ENCODE measurements around the gene TLR9.
A peak's percentile ranks its signal among the peaks of the same experiment; 100 is the strongest.

The TLR9 gene

GRCh38 chr3:52232279-52233107, 7.0 kb upstream of the TLR9 start:
- Mint-ChIP-seq H3K9me3 (no peaks in the 10 kb centered on the region), H3K36me3 (ENCODE audit: low read depth) (peaks cover 44% of the 10 kb centered on the region), H3K4me3 (no peak overlapping the region), H3K4me1 (ENCODE audit: low read depth) (peaks cover 15% of the 10 kb centered on the region), H3K27ac (peak overlapping the region; percentile 60), H3K27me3 (ENCODE audit: low read depth) (no peaks in the 10 kb centered on the region)
- DNase-seq (ENCODE audit: low spot score) = peak; percentile 29

GRCh38 chr3:52231502-52232278, 6.2 kb upstream of the TLR9 start:
- Mint-ChIP-seq H3K27me3 (ENCODE audit: low read depth) (no peaks in the 10 kb centered on the region), H3K4me1 (ENCODE audit: low read depth) (peaks cover 13% of the 10 kb centered on the region), H3K9me3 (no peaks in the 10 kb centered on the region), H3K27ac (peak overlapping the region; percentile 60), H3K4me3 (peak overlapping the region; percentile 42), H3K36me3 (ENCODE audit: low read depth) (peaks cover 44% of the 10 kb centered on the region)
- DNase-seq (ENCODE audit: low spot score) = peak; percentile 71

DNA sequence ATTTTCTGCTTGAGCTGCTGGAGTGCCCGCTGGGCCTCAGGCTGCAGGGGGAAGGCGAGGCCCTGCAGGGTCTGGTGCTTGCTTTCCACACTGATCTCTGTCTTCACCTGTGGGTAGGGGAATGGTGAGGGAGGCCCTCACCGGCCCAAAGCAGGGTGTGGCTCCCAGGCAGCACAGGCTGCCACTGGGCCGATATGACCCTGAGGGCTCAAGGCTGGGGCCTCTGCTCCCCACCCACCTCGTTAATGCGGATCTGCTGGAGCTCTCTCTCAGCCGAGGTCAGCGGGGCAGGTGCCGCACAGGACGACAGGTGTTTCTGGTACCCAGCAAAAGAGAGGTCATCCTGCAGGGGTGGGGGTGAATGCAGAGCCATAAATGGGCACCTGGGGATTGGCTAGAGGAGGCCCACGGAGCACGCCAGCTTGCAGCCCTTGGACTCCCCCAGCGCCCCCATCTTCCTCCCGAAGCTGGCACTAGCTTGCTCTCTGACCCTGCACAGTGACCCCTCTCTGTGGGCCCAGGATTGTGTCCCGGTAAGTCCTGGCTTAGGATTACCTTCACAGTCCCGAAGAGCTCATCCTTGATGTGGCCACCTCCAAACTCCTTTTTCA, 5.5 kb upstream of the TLR9 start:
- Mint-ChIP-seq H3K4me3 (no peak overlapping the region), H3K36me3 (ENCODE audit: low read depth) (peaks cover 41% of the 10 kb centered on the region), H3K4me1 (ENCODE audit: low read depth) (peaks cover 17% of the 10 kb centered on the region), H3K27me3 (ENCODE audit: low read depth) (no peaks in the 10 kb centered on the region), H3K27ac (no peak overlapping the region), H3K9me3 (no peaks in the 10 kb centered on the region)
- no peak for DNase-seq (ENCODE audit: low spot score)

DNA sequence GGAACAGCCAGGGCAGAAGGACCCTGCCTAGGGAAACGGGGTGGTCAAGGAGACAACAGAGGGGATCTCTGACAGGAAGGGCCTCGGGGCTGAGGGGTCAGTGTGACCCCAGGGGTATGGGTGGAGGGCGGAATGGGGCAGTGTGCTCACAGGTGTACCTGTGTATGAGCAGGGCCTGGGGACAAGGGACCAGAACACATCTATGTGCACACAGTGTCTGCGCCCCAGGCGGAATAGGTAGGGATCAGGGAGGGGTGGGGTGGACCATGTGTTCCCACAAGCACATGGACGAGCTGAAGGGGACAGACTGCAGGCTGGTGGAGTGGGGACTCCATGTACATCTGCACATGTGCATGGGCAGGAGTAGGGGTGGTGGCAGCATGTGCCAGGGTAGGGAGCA, 5.0 kb upstream of the TLR9 start:
- Mint-ChIP-seq H3K9me3 (no peaks in the 10 kb centered on the region), H3K36me3 (ENCODE audit: low read depth) (peaks cover 39% of the 10 kb centered on the region), H3K27me3 (ENCODE audit: low read depth) (no peaks in the 10 kb centered on the region), H3K4me1 (ENCODE audit: low read depth) (peaks cover 20% of the 10 kb centered on the region), H3K27ac (no peak overlapping the region), H3K4me3 (no peak overlapping the region)
- DNase-seq (ENCODE audit: low spot score) = no peak

DNA sequence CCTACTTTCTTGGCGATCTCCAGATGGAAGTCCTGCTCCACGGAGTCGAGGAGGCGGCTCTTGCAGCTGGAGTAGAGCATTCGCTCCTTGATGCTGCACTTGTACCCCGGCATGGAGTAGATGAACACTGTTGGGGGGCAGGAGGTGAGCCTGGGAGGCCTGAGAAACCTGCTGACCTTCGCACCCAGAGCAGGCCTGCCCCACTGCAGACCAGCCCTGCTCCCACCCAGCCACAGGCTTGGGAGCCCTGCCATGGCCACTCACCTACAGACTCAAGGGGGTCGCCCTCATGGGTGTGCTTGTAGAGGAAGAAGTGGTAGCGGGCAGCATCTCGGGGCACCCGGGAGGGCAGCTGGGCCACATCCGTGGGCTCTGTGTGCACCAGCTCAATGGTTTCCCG, 4.2 kb upstream of the TLR9 start:
- no peak for DNase-seq (ENCODE audit: low spot score)
- H3K9me3 Mint-ChIP-seq = no peaks in the 10 kb centered on the region
- H3K4me3 Mint-ChIP-seq = no peak overlapping the region
- no peak overlapping the region for H3K27ac Mint-ChIP-seq
- peaks cover 20% of the 10 kb centered on the region for H3K4me1 Mint-ChIP-seq (ENCODE audit: low read depth)
- H3K36me3 Mint-ChIP-seq (ENCODE audit: low read depth) = peaks cover 38% of the 10 kb centered on the region
- no peaks in the 10 kb centered on the region for H3K27me3 Mint-ChIP-seq (ENCODE audit: low read depth)

- Mint-ChIP-seq H3K36me3 (ENCODE audit: low read depth) (peaks cover 34% of the 10 kb centered on the region), H3K9me3 (no peaks in the 10 kb centered on the region), H3K4me3 (no peak overlapping the region), H3K27me3 (ENCODE audit: low read depth) (no peaks in the 10 kb centered on the region), H3K27ac (no peak overlapping the region), H3K4me1 (ENCODE audit: low read depth) (peaks cover 22% of the 10 kb centered on the region)
- no peak for DNase-seq (ENCODE audit: low spot score)
These were observed 3.4 kb upstream of the TLR9 start for GRCh38 chr3:52228751-52229291.

DNA sequence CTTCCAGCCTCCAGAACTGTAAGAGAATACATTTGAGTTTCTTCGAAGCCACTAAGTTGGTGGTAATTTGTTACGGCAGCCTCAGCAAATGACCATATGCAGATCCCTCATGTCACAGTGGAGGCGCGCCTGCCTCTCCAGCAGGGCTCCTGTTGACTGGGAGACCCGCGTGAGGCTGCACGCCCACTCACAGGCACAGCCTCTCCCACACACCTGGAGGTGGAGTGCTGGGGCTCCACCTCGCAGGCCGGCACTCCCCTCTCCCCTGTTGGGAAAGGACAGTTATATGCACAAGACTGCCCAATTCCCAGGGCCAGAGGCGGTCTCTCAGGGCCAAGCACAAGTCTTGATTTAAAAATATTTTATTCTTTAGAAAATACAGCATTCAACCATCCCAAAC, 2.8 kb upstream of the TLR9 start:
- Mint-ChIP-seq H3K4me3 (no peak overlapping the region), H3K27ac (no peak overlapping the region), H3K36me3 (ENCODE audit: low read depth) (peaks cover 37% of the 10 kb centered on the region), H3K9me3 (no peaks in the 10 kb centered on the region), H3K4me1 (ENCODE audit: low read depth) (peaks cover 27% of the 10 kb centered on the region), H3K27me3 (ENCODE audit: low read depth) (no peaks in the 10 kb centered on the region)
- no peak for DNase-seq (ENCODE audit: low spot score)

DNA sequence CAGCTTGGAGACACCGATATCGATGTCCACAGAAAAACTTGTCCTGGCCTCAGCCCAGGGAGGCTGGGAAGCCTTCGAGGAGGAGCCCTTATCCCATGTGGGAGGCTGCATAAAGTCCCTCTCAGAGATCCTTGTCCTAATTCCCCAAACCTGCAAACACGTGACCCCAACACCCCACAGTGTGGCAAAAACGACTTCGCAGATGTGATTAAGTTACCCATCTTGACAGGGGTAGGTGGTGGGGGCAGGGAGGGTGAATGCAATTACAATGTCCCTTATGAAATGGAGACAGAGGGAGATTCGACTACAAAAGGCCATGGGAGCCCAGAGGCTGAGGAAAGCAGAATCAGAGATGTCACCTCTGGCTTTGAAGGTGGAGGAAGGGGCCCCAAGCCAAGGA, 2.3 kb upstream of the TLR9 start:
- Mint-ChIP-seq H3K4me3 (no peak overlapping the region), H3K4me1 (ENCODE audit: low read depth) (peaks cover 28% of the 10 kb centered on the region), H3K27me3 (ENCODE audit: low read depth) (no peaks in the 10 kb centered on the region), H3K27ac (peak overlapping the region; percentile 36), H3K9me3 (no peaks in the 10 kb centered on the region), H3K36me3 (ENCODE audit: low read depth) (peaks cover 37% of the 10 kb centered on the region)
- no peak for DNase-seq (ENCODE audit: low spot score)

DNA sequence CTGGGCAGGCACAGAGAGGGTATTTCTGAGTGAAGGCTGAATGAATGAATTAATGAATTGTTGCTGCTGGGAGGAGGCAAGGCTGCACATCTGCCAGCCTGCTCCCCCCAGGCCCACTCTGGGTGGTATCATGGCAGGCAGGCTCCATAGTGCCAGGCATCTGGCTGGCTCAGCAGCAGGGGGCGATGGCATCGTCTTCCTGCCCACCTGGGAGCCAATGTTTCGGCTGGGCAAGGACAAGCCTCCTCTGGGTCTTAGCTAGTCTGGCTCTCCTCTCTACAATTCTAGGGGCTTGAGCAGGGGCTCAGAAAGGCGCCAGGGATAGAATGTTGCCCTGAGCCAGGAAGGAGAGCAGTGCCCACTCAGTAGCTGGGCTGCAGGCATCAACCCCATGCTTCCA, 1.7 kb upstream of the TLR9 start:
- H3K4me3 Mint-ChIP-seq = no peak overlapping the region
- H3K27ac Mint-ChIP-seq = no peak overlapping the region
- peaks cover 33% of the 10 kb centered on the region for H3K4me1 Mint-ChIP-seq (ENCODE audit: low read depth)
- peaks cover 35% of the 10 kb centered on the region for H3K36me3 Mint-ChIP-seq (ENCODE audit: low read depth)
- H3K9me3 Mint-ChIP-seq = no peaks in the 10 kb centered on the region
- DNase-seq (ENCODE audit: low spot score) = no peak
- H3K27me3 Mint-ChIP-seq (ENCODE audit: low read depth) = no peaks in the 10 kb centered on the region

DNA sequence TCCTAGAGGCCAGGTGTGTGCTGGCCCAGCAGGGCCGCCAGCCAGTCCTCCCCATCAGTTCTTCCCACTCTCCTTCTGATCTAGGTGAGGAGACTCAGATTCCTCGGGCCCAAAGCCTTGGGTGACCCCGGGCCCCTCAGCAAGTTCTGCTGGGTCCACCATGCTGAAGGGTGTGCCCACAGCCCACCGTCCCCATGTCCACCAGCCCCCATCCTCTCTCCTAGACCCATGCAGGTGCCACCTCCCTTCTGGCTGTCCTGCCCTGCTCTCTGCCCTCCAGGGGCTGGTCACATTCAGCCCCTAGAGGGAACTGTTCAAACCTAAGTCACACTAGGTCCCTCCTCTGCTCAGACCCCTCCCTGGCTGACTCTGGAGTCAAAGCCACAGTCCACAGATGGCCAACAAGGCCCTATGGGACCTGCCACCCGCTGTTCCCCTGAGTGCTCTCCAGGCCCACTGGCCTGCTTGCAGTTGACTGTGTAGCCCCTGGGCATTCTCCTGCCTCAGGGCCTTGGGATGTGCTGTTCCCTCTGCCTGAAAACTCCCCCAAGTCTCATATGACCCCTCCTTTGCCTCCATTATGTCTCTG, 878 bp upstream of the TLR9 start:
- H3K36me3 Mint-ChIP-seq (ENCODE audit: low read depth) = peaks cover 29% of the 10 kb centered on the region
- H3K27me3 Mint-ChIP-seq (ENCODE audit: low read depth) = no peaks in the 10 kb centered on the region
- H3K27ac Mint-ChIP-seq = peak overlapping the region; percentile 77
- peaks cover 34% of the 10 kb centered on the region for H3K4me1 Mint-ChIP-seq (ENCODE audit: low read depth)
- no peaks in the 10 kb centered on the region for H3K9me3 Mint-ChIP-seq
- peak overlapping the region; percentile 47 for H3K4me3 Mint-ChIP-seq
- DNase-seq (ENCODE audit: low spot score) = no peak

- Mint-ChIP-seq H3K9me3 (no peaks in the 10 kb centered on the region), H3K27me3 (ENCODE audit: low read depth) (no peaks in the 10 kb centered on the region), H3K4me1 (ENCODE audit: low read depth) (peaks cover 46% of the 10 kb centered on the region), H3K36me3 (ENCODE audit: low read depth) (peaks cover 8% of the 10 kb centered on the region), H3K27ac (peak overlapping the region; percentile 16), H3K4me3 (no peak overlapping the region)
- no peak for DNase-seq (ENCODE audit: low spot score)
These were observed 1.7 kb downstream of the TLR9 start for GRCh38 chr3:52223449-52224408.

DNA sequence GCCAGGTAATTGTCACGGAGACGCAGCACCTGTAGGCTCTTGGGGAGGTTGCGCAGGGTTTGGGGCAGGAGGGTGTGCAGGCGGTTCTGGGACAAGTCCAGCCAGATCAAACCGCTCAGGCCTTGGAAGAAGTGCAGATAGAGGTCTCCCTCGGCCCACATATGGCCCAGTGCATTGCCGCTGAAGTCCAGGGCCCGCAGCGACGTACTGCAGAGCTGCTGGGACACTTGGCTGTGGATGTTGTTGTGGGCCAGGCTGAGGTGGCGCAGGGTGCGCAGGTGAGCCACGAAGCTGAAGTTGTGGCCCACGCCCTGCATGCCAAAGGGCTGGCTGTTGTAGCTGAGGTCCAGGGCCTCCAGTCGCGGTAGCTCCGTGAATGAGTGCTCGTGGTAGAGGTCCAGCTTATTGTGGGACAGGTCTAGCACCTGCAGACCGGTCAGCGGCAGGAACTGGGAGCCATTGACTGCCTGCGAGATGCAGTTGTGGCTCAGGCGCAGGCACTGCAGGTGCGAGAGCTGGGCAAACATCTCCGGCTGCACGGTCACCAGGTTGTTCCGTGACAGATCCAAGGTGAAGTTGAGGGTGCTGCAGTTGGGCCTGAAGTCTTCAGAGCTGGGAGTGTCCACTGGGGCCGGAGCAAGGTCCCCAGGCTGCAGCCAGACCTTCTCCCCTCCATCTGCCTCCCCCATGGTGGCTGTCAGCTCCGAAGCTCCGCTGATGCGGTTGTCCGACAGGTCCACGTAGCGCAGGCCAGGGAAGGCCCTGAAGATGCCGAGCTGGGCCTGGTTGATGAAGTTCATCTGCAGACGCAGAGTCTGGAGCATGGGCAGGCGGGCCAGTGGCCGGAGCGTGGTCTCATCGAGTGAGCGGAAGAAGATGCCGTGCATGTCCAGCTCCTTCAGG, 2.9 kb downstream of the TLR9 start:
- peak overlapping the region; percentile 82 for H3K27ac Mint-ChIP-seq
- peak overlapping the region; percentile 75 for H3K4me3 Mint-ChIP-seq
- H3K27me3 Mint-ChIP-seq (ENCODE audit: low read depth) = no peaks in the 10 kb centered on the region
- H3K9me3 Mint-ChIP-seq = no peaks in the 10 kb centered on the region
- peaks cover 4% of the 10 kb centered on the region for H3K36me3 Mint-ChIP-seq (ENCODE audit: low read depth)
- DNase-seq (ENCODE audit: low spot score) = no peak
- peaks cover 57% of the 10 kb centered on the region for H3K4me1 Mint-ChIP-seq (ENCODE audit: low read depth)
